ENCODE results near the gene PIWIL4. TPM values are rescaled to one million over a fixed set of nuclear protein-coding genes. Genes with fewer than 3 reads are reported as not detected.

The PIWIL4 gene
- polyA plus RNA-seq, 1 donor from 2014 or later, result 0.28 TPM

GRCh38 chr11:94665116-94665659 lies 98.0 kb downstream of the PIWIL4 start:
- Mint-ChIP-seq H3K4me3 (no peak overlapping the region), H3K27me3 (no peaks in the 10 kb centered on the region), H3K4me1 (no peaks in the 10 kb centered on the region), H3K9me3 (peaks cover 0 to 4% (median 2%) of the 10 kb centered on the region in 3 donors), H3K27ac (peak overlapping the region in 1 of 3 donors; percentile 69), H3K36me3 (no peaks in the 10 kb centered on the region)

GRCh38 chr11:94666792-94667721 lies 99.9 kb downstream of the PIWIL4 start:
- H3K27ac Mint-ChIP-seq, result no peak overlapping the region
- H3K27me3 Mint-ChIP-seq, result no peaks in the 10 kb centered on the region
- H3K36me3 Mint-ChIP-seq, result no peaks in the 10 kb centered on the region
- no peak overlapping the region for H3K4me3 Mint-ChIP-seq
- no peaks in the 10 kb centered on the region for H3K4me1 Mint-ChIP-seq
- H3K9me3 Mint-ChIP-seq, result peaks cover 0 to 4% (median 2%) of the 10 kb centered on the region in 3 donors

GRCh38 chr11:94668212-94668793 lies 101.1 kb downstream of the PIWIL4 start:
- Mint-ChIP-seq H3K27me3 (no peaks in the 10 kb centered on the region), H3K27ac (peak overlapping the region in 1 of 3 donors; percentile 4), H3K36me3 (no peaks in the 10 kb centered on the region), H3K4me1 (no peaks in the 10 kb centered on the region), H3K4me3 (no peak overlapping the region), H3K9me3 (peaks cover 0 to 1% (median 0%) of the 10 kb centered on the region in 3 donors)

GRCh38 chr11:94669023-94669422 lies 101.9 kb downstream of the PIWIL4 start:
- Mint-ChIP-seq H3K36me3 (no peaks in the 10 kb centered on the region), H3K4me3 (no peak overlapping the region), H3K27me3 (no peaks in the 10 kb centered on the region), H3K27ac (no peak overlapping the region), H3K9me3 (no peaks in the 10 kb centered on the region), H3K4me1 (no peaks in the 10 kb centered on the region)

Other genes with a start within 250 kb of the PIWIL4 start
- 0.20 TPM for gene GPR83, start 165.9 kb upstream of the PIWIL4 start, polyA plus RNA-seq
- 15.5 TPM for gene MRE11, start 73.5 kb upstream of the PIWIL4 start, polyA plus RNA-seq
- gene ANKRD49, start 73.4 kb upstream of the PIWIL4 start, polyA plus RNA-seq, result 32.8 TPM
- gene C11orf97, start 54.9 kb upstream of the PIWIL4 start, polyA plus RNA-seq, result not detected
- 0.61 TPM for gene FUT4, start 23.4 kb upstream of the PIWIL4 start, polyA plus RNA-seq
- not detected for gene AMOTL1, start 201.0 kb downstream of the PIWIL4 start, polyA plus RNA-seq